ENCODE measurements around the gene TOX2. TPM values are rescaled to one million over a fixed set of nuclear protein-coding genes. Genes with fewer than 3 reads are reported as not detected.
A peak's percentile ranks its signal among the peaks of the same experiment; 100 is the strongest.

Gene TOX2
- total RNA-seq, 1 experiment from 2014 or later, result 0.18 TPM

DNA sequence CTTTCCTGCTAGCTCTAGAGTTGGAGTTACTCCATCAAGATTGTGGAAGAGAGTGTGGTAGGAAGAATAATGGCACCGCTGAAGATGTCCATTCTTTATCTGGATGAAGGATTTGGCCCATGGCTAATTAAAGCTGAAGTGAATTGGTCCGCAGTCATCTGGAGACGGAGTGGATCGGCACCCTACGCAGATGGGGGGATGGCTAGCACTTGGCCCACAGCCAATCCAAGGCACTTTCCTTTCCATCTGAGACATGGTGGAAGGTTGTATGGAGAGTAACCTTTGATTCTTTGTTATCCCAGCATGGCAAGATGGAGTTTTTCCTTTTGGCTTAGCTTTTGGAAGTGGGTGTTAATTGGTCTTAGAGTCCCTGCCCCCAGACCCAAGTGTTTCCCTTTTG, 184.0 kb downstream of the TOX2 start:
- DNase-seq (ENCODE audit: low spot score), result no peak

DNA sequence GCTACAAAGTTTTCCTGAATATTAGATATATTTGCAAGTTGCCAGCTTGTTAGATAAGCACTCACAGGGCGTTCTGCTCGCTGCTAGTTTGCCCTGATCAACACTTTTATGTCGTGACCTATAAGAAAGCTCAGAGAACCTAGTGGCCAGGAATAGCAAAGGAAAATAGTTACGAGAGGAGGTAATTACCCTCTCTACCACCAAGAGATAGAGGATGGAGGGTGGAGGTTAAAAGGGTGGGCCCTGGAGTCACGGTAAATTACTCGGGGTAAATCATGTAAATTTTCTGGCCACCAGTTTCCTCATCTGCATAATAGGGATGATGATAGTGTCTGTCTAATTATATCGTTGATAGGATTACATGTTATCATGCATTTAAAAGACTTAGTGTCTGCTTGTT, 185.2 kb downstream of the TOX2 start:
- DNase-seq (ENCODE audit: low spot score), result no peak

- no peak for DNase-seq (ENCODE audit: low spot score)
Measured at GRCh38 chr20:44102582-44102981, 187.9 kb downstream of the TOX2 start.

DNA sequence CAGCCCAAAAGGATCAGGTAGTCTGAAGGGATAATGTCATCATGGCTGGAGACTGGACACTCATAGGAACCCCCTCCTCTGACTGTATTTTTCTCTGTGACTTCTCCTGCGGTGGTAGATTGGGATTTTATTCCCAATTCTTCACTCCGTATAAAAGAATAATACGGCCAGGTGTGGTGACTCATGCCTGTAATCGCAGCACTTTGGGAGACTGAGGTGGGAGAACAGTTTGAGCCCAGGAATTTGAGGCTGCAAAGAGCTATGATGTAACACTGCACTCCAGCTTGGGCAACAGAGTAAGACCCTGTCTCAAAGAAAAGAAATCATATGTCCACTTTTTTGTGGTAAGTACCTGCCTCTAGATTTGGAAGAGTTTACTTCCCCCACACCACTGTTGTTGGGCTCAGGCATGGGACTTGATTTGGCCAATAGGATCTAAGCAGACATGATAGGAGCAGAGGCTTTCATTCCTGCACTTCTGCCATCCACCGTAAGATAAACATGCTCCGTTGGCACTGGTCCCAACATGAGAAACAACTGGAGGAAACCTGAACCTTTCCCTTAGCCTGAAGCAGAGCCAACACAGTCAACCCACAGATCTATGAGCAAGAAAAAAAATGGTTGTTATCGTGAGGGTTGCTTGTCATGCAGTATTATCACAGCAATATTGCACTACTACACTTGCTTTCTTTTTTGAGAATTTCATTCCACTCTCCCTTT, 190.3 kb downstream of the TOX2 start:
- peak; percentile 43 for DNase-seq (ENCODE audit: low spot score)

DNA sequence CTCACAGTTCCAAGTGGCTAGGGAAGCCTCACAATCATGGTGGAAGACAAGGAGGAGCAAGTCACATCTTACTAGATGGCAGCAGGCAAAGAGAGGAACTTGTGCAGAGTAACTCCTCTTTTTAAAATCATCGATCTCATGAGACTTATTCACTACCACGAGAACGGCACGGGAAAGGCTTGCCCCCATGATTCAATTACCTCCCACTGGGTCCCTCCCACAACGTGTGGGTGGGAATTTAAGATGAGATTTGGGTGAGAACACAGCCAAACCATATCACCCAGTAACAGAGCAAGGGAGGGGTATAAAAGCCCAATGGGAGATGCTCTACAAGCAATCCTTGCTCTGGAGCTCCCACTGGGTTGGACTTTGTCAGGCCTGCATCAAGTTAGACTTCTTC, 192.0 kb downstream of the TOX2 start:
- DNase-seq (ENCODE audit: low spot score), result no peak

DNA sequence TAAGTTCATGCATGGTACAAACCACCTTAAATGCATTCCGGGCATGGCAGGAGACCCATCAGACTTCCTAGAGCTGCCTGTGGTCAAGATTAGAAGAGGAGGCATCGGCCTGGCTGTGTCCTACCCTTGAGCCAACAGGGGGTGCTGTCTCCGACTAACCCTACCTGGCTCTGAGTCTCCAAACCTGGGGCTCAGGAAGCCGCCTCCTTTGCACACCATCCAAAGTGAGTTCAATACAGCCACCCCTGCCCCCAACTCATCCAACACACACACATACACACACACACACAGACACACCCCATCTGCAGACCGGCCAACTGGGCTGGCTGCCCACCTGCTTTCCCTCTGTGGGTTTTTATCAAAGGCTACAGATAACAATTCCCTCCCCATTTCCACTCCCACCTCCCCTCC, 195.3 kb downstream of the TOX2 start:
- no peak for DNase-seq (ENCODE audit: low spot score)

DNA sequence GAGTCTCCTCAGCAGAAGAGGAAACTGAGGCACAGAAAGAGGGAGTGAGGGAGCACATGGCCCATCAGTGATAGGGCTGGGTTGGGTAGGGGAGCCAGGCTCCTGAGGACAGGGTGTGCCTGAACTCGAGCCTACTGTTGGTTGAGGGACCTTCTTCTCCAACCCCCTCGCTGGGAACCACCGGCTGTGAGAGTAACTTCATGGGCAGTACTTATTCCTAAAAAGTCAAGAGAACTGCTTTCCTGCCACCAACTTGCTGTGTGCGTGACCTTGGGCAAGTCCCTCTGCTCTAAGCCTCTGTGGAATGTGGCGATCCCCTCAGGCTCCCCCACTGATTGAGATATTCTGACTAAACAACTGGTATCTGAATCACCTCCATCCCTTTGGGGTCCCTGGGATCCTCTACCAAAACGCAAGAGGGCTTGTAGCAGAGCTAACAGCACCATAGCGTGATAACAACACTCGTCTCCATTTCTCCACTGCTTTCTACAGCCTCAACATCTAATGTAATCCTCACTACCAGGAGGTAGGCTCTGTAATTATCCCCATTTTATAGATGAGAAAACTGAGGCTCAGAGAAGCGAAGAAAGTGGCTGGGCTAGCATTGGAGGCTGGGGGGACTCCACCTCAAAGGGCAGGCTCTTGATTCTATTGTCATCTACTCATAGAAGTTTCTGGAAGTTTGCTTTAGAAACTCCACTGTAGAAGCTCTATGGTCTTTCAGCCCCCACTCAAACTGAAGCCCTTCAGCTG, 196.3 kb downstream of the TOX2 start:
- no peak for DNase-seq (ENCODE audit: low spot score)

DNA sequence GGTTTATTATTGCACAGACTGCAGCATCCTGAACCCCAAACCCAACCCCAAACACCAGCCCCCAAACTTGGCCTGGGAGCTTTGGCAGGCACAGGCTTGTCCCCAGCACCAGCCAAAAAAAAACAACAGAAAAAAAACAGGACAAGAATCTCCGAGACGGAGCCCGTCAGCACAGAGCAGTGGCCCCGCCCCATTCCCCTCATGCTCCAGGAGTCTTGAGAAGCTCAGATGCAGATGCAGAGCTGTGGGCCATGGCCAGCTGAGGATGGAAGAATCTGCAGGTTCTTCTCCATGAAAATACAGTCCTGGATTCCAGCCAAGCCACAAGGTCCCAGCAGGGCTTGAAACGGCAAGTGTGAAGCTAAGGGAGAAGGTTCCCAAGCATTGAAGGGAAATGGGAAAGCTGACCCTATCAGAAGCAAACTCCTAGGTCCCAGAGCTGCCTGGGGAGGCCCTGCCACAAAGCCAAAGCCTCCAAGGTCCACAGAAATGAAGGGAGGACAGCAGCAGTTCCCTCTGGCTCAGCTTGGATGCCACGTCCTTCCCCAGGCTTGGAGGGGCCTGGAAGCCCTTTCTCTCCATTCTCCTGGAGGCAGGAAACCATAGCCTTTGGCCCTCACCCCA, 197.2 kb downstream of the TOX2 start:
- no peak for DNase-seq (ENCODE audit: low spot score)

GRCh38 chr20:44112456-44112855, 197.8 kb downstream of the TOX2 start:
- no peak for DNase-seq (ENCODE audit: low spot score)

DNA sequence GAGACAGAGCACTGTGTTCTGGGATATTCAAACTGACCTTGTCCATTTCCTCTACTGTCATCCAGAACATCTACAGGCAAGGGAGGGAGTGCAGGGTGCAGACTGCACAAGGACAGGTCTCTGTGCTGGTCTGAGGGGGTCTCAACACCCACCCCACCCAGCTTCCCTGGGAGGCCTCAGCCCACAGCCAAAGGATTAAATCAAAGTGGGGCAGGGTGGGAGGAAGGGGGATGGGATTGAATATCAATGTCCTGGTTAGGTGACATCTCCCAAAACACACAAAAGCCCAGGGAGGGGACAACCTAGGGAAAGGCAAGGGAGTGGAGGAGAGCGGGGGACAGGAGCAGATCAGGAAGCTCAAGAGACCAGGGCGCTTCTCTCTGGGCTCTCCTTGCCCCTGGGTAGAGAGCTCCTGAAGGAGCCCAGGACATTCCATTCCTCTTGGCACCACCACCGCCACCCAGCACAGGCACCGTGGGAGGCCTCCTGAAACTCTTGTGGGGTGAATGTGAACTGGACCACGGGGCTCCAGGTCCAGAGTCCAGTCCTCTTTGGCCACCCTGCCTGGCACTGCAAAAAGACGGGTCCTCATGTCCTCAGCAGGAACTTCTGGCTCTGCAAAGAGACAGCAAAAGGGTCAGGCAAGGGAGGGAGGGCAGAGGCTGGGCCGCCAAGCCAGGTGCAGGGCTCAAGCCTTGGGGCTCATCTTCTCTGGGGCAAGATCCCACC, 198.4 kb downstream of the TOX2 start:
- no peak for DNase-seq (ENCODE audit: low spot score)

GRCh38 chr20:44113618-44114376, 199.1 kb downstream of the TOX2 start:
- no peak for DNase-seq (ENCODE audit: low spot score)

- no peak for DNase-seq (ENCODE audit: low spot score)
Measured at GRCh38 chr20:44115181-44115580, 200.5 kb downstream of the TOX2 start.

- DNase-seq (ENCODE audit: low spot score), result peak; percentile 25
Measured at GRCh38 chr20:44115762-44116644, 201.4 kb downstream of the TOX2 start.

GRCh38 chr20:44117296-44118184, 202.9 kb downstream of the TOX2 start:
- no peak for DNase-seq (ENCODE audit: low spot score)

DNA sequence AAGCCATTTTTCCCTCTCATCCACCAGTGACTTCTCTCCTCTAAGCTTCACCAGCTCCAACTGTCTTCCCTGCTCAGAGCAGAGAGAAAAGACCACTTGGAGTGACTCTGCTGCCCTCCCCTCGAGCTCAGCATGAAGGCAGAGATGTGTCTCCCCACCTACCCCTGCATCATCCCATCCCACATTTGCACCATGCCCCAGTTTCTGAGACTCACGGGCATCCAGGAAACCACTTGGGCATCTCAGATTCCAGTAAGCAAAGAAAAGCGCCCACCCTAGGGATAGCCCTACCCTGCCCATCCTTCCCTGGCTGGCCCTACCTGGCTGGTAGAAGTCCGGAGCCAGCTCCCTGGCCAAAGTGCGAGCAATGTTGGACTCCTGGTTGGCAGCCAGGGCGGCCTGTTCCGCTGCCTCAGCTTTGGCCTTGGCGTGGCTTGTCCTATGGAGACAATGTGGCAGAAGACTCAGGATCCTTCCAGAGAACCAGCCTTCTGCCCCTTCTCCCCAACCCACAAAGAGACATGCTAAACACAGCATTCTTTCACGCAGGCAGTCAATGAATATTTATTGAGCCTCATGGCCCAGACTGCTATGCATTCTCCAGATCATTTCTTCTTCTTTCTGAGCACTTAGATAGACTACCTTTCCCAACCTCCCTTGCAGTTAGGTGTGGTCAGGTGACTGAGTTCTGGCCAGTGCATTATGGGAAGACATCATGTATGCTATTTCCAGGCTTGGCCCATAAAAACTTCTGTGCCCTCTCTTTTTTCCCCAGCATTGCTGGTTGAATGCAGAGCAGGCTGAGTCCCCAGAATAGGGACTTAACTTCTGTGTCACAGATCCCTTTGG, 203.8 kb downstream of the TOX2 start:
- no peak for DNase-seq (ENCODE audit: low spot score)
